HEK293T (cell line): Measurements from ENCODE around the gene NRG2.

Experiments
- BHLHE40 ChIP-seq: fragments of 450-650 bp; IDR thresholded peaks from 2 replicates; pipeline ENCODE4 v1.6.1; 2016; ENCODE audit warnings: mild to moderate bottlenecking, moderate library complexity, borderline replicate concordance
- FOXA1 ChIP-seq: fragments of 450-650 bp; IDR thresholded peaks from 2 replicates; pipeline ENCODE4 v1.6.1; 2016; ENCODE audit warnings: mild to moderate bottlenecking
- FOXK2 ChIP-seq: fragments of 450-650 bp; IDR thresholded peaks from 2 replicates; pipeline ENCODE4 v1.6.1; 2016; ENCODE audit warnings: mild to moderate bottlenecking
- FOXM1 ChIP-seq: fragments of 450-650 bp; IDR thresholded peaks from 2 replicates; pipeline ENCODE4 v1.6.1; 2017; ENCODE audit warnings: mild to moderate bottlenecking, borderline replicate concordance
- HDGF ChIP-seq: fragments of 450-650 bp; IDR thresholded peaks from 2 replicates; pipeline ENCODE4 v1.6.1; 2017; ENCODE audit warnings: antibody characterized with exemption, borderline replicate concordance
- L3MBTL2 ChIP-seq: fragments of 450-650 bp; conservative IDR thresholded peaks from 2 replicates; pipeline ENCODE4 v1.6.1; 2016; ENCODE audit warnings: mild to moderate bottlenecking
- NFRKB ChIP-seq: fragments of 450-650 bp; IDR thresholded peaks from 2 replicates; pipeline ENCODE4 v1.6.1; 2016; ENCODE audit warnings: mild to moderate bottlenecking, moderate library complexity
- SP1 ChIP-seq: fragments of 450-650 bp; IDR thresholded peaks from 2 replicates; pipeline ENCODE4 v1.6.1; 2017
- TARDBP ChIP-seq: fragments of 450-650 bp; IDR thresholded peaks from 2 replicates; pipeline ENCODE4 v1.6.1; 2016
- TF ChIP-seq, protein P1 (sequence below): fragments of 450-650 bp; IDR thresholded peaks from 2 replicates; pipeline ENCODE4 v1.6.1; 2016

DNA sequence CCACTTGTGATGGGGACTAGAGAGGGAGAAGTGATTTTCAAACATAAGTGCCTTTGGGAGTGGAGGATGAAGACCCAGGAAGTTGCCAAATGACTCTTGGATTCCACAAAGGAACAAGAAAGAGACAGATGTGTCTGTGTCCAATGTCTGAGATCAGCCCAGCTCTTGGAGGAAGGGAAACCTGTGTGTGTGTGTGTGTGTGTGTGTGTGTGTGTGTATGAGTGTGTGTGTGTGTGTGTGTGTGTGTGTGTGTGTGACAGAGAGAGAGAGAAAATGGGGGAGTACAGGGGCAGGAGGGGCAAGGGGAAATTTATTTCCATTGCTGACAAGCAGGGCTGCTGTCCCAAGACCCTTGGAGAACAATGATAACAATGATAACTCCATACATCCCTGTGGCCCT lies 175.5 kb downstream of the NRG2 start:
- TF ChIP-seq NFRKB, result no peak
- TF ChIP-seq SP1, result no peak
- no peak for TF ChIP-seq FOXK2
- no peak for TF ChIP-seq TARDBP
- no peak for TF ChIP-seq BHLHE40
- TF ChIP-seq FOXM1, result no peak
- TF ChIP-seq, protein P1, sequence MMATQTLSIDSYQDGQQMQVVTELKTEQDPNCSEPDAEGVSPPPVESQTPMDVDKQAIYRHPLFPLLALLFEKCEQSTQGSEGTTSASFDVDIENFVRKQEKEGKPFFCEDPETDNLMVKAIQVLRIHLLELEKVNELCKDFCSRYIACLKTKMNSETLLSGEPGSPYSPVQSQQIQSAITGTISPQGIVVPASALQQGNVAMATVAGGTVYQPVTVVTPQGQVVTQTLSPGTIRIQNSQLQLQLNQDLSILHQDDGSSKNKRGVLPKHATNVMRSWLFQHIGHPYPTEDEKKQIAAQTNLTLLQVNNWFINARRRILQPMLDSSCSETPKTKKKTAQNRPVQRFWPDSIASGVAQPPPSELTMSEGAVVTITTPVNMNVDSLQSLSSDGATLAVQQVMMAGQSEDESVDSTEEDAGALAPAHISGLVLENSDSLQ, result no peak
- no peak for TF ChIP-seq L3MBTL2
- no peak for TF ChIP-seq HDGF
- TF ChIP-seq FOXA1, result no peak
